Head of caudate nucleus (tissue), 42 donors: ENCODE measurements around the gene KRT71.
"Not testable (repeated sequence)": the region's sequence is repeated elsewhere in the genome, so short reads cannot be mapped to it uniquely, and the experiment has no call there.

Source experiments
- DNase-seq, 42 donors: peaks; one replicate each; pipeline versions ENCODE4 v3.0.0 to v3.0.0-alpha.2; 2020 to 2021; ENCODE audit warnings: mixed read lengths in 7 of 42
- intact Hi-C: fragments of 100-400 bp; cut with DNase I; formaldehyde crosslinking; loops from one replicate; pipeline ENCODE4 v1.15.0; 2022

The KRT71 gene

DNA sequence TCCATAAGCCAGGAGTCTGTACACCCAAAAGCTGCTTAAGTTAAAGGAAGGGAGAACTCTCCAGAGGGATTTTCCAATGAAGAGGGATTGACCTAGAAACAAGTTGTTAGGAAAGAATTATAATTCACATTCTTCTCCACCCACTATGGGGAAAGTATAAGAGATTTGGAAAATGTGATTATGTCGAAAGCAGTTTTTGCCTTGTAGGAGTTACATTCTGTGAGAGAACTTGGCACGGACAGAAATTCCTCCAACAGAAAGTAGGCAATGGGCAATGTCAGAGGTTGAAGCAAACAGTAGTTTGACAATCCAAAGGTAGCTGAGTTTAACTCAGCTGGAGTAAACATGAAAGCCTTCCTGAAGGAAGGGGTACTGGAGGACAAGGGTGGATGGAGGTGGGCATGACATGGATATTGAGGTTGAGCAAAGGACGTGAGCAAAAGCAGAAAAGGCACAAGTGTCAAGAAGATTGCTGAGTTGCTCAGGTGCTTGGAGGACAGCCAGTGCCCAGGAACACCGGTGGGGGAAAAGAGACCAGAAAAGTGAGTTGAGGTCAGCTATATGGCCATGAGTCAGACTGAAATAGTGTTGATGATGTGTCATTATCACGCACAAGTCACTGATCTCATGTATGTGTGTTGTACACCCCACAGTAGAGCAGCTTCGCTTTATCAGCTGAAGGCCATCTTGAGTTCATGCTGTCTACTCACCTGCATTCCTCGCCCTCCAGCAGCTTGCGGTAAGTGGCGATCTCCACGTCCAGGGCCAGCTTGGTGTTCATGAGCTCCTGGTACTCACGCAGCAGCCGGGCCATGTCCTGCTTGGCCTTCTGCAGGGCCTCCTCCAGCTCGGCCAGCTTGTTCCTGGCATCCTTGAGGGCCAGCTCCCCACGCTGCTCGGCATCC is 36.8 kb downstream of the KRT71 start:
- DNase-seq = peak in 5 of 42 donors; percentile 0 to 38 (median 25)
- intact Hi-C loops = no loop called here

DNA sequence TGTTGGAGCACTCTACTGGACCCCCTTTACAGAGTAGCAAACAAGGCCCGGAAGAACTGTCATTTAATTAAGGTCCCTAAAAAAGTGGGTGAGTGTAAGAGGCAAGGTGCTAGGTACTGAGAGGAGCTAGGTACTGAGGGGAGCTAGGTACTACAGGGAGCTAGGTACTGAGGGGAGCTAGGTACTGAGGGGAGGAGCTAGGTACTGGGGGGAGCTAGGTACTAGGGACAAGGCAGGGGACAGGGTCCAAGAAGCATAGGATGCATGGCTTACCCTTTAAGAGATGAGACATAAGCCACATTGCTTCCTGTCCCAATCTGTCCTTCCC is 37.7 kb downstream of the KRT71 start:
- intact Hi-C loops = no loop called here
- no peak for DNase-seq

DNA sequence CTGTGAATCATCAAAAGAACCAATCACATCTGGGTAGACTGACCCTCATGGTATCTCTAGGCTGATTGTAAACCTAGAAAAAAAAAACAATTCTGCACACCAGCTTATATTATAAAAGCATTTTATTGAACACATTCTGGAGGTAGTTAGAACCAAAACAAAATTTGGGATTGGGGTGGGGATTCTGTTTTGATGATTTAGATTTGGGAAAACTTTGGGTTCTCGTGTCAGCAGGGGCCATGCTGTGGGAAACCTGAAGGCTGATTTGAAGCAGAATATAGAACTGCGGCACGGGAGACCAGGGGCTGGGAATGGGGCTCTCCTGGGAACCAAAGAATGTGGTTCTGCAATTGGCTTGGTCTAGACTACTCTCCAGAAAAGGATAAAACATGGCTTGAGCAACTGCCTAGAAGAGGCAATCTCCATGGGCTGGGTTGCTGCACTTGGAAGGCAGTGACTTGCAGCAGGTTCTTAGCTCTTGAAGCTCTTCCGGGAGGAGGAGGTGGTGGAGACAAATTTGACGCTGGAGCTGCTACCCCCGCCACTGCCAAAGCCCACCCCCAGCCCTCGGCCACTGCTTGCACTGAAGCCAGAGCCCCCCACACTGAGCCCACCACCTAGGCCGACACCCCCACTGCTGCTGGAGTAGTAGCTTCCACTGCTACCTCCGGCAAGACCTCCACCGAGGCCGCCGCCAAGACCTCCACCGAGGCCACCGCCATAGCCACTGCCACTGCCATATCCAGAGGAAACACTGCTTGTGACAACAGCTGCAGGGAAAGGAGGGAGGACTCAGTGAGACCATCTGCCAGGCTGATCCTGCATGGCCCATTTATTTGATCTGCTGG is 38.2 kb downstream of the KRT71 start:
- intact Hi-C loops = no loop called here
- peak in 3 of 42 donors; percentile 22 to 30 (median 27) for DNase-seq

DNA sequence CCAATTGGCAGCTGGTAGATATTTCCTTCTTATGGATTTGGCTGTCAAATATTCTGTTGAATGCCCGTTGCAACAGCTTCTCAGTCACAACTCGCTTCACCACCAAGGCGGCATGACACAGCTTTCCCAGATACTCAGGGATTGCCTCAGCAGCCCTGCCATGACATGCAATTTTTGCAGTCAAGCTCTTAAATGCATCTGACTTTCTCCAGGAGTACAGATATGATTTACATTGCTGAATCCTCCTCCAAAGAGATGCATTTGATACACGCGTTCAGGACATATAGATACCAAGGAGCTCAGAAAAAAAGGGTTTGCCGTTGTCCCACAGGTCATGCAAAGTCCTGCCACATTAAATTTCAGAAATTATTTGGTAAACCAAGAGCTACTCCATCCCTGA is 39.2 kb downstream of the KRT71 start:
- DNase-seq = no peak
- intact Hi-C loops = no loop called here

DNA sequence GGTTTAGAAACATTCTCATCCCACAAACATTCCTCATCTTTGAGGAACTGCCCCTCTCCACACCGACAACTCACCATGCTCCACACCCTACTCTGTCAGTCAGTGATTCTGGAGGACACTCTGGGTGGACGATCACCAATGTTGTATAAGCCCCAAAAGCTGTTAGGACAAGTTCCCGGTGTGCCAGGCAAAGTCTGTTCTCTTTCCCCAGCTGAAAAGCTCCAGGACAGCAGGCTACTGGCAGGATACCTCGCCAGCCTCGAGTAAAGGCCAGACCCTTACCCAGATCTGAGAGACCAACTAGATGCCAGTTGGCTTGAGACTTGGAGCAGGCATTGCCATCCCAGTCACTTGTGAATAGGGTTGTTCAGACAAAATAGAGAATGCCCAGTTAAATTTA is 44.7 kb downstream of the KRT71 start:
- intact Hi-C loops = no loop called here
- peak in 1 of 42 donors; percentile 27 for DNase-seq

DNA sequence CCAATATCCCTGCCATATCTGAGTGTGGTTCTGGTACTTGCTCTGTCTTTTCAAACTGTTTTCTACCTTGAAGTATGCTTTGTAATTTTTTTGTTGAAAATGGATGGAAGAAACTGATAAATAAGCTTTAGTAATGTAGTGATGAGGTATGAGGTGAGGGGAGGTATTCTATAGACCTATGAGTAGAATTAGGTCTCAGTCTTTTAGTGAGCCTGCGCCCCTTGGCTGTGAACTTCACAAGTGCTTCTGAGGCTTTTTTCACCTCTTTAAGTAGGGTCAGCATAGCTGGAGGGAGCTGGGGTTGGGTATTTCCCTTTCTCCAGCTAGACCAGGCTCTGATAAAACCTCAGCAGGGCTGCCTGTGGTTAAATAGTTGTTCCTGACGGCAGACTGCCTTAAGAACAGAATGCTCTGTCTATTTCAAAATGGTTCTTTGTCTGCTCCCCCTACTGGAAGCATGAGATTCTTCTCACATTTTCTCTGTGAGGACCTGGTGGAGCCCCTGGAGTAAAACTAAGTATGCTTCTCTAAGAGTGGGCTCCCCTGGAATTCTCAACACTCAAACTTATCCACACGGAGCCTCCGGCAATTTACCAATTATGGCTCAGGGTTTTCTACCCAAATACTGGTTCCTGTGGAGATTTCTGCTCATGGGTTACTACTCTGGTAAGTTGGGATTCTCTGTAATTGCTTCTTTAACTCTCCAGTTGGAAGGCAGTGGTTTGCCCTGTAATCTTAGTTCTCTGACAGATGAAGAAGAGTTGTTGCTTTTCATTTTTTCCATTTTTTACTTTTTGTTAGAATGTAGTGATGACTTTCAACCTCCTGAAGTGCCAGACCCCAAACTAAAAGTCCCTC is 45.9 kb downstream of the KRT71 start:
- intact Hi-C loops = no loop called here
- DNase-seq = peak in 1 of 42 donors; percentile 27

DNA sequence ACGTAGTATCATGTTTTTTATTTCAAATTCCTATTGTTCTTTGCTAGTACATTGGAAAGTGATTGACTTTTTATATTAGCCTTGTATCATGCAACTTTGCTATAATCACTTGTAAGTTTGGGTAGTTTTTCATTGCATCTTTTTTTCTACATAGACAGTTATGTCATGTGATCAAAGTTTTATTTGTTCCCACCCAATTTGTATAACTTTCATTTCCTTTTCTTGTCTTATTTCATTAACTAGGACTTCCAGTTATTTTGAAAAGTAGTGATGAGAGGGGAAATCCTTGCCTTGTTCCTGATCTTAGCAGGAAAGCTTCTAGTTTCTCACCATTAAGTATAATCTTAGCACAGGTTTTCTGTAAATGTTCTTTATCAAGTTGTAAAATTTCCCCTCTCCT is 50.1 kb downstream of the KRT71 start:
- no peak for DNase-seq
- intact Hi-C loops = no loop called here

DNA sequence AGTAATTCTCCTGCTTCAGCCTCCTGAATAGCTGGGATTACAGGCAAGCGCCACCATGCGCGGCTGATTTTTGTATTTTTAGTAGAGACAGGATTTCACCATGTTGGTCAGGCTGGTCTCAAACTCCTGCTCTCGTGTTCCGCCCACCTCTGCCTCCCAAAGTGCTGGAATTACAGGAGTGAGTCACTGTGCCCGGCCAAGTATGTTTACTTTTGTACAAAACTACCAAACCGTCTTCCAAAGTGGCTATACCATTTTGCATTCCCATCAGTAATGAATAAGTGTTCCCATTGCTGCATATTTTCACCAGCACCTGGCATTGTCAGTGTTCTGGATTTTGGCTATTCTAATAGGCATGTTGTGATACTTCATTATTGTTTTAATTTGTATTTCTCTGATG is 51.5 kb downstream of the KRT71 start:
- DNase-seq = no peak
- intact Hi-C loops = no loop called here

DNA sequence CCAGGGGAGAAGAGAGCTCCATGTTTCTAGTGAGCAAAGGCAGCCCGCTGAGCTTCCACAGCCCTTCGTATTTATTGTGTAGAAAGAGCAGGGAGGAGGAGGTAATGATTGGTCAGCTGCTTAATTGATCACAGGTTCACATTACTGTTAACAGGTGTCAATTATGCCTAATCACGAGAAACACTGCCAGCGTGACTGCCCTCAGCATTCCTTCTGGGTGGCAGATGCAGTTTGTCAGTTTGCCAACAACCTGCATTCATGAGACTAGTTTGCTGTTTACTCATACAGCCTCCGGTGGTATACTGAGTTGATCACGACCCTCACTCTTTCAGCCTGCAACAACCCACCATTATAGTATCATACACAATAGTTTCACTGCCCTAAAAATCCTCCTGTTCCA is 52.4 kb downstream of the KRT71 start:
- intact Hi-C loops = not testable (repeated sequence)

DNA sequence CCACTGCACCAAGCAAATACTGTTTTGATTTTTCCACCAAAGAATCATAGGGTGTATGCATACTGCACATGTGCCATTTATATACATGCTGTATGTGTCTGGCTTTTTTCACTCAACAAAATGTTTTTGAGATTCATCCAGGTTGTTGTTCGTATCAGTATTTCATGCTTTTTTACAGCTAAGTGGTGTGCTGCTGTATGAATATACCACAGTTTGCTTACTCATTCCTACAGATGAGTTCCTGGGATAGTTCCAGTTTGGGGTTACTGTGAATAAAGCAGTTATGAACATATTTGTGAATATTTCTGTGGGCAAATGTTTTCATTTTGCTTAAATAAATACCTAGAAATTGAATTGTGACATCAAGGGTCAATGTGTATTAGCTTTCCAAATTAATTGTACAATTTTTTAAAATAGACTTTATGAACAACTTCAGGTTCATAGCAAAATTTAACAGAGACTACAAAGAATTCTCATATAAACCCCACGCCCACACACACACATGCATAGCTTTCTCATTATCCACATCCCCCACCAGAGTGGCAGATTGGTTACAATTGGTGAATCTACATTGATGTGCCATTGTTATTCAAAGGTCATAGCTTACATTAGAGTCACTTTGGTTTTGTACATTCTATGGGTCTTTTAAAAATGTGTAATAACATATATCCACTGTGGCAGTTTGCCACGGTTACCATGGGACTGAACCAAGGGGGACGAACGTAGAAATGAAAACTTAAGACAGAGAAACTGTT is 53.0 kb downstream of the KRT71 start:
- intact Hi-C loops = no loop called here
- DNase-seq = no peak

More for the DNA sequence above, 52.4 kb downstream of the KRT71 start:
- DNase-seq = not testable (repeated sequence)

DNA sequence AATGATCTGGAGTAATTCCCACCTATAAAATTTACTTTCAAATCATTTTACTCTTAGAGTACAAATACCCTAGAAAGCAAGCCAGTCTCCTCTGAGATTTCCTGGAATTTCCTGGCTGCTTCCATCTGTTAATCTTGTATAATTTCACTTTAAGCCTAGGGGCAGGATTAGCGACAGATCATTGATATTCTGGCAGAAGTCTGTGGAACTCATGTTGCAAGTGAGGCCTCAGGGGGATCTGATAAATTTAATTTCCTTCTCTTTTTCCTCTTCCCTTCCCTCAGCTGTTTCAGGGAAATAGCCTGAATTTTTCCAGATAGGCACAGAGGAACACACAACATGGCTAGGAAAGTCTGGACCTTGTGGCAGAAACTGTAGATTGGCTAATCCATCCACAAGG is 54.0 kb downstream of the KRT71 start:
- DNase-seq = no peak
- intact Hi-C loops = no loop called here

DNA sequence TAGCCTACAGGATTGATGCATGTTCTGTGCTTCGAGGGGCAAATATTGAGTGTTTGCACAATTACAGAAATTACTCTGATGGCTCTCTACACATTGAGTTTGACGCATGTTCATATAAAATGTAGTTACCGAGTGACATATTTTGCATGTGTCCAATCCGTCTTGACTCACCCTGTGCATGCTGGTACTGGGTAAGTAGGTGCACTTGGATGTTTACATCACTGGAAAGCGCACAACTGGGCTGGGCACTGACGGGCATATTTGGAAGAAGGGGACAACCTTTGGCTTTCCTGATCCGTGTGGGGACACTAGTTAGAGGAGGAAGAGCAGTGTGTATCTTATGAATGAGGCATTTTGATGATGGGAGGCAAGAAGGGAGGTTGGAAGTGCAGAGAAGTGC is 55.0 kb downstream of the KRT71 start:
- no peak for DNase-seq
- intact Hi-C loops = no loop called here

DNA sequence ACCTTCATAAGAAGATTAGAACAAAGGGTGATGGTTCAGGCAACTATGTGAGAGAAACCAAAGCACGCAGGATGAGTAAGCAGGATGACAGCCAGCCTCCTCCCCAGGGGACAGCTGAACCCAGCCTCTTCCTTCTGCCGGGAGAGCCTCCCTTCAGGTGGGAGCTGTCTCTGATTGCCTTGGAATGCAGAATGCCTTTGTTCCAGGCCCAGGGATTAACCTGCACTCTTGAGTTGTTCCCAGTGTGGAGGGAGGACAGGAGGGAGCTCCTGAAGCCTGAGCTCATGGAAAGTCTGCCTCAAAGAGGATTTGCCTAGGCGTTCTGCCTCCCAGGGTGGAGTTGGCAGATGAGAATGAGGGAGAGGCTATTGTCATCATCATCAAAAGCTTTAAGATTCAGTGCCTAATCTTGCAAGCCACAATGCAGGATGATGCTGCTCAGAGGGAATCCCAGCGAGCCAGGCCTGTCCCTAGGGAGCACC is 56.3 kb downstream of the KRT71 start:
- intact Hi-C loops = no loop called here
- peak in 2 of 42 donors; percentile 10 to 27 for DNase-seq

DNA sequence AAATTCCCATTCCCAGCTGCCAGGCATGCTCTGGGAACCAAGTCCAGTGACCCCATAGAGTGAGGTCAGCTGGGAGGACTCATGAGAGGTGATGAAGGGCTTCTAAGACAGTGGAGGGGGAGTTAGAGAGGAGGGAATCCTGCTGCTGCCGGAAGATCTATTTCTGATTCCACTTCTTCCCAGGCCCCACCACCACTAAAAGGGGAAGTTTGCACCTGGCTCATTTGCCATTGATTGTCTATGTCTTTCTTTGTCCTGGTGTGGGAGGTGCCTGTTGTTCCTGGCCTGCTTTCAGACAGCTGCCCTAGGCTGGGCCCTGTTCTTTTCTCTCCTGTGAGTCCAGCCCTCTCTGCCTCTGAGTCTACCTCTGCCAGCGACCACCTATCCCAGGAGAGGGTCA is 56.9 kb downstream of the KRT71 start:
- intact Hi-C loops = no loop called here
- DNase-seq = no peak

DNA sequence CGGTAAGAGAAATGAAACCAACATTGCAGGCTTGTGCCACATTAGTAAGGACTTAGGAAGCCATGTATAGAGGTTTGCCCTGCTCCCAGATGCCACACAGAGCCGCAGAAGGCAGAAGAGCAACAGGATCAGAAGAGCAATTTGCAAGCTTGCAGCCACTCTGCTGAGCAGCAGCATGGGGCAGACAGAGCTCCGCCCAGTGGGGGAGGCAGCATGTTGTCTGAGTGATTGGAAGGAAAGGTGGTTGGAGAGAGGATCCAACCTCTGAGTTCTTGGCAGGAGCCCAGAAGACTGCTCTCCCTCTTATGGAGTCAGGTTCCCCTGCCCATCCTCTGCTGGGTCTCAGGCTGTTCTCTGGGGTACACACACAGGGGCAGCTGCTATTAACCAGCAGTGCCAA is 57.6 kb downstream of the KRT71 start:
- peak in 37 of 42 donors; percentile 23 to 86 (median 50) for DNase-seq
- intact Hi-C loops = no loop called here

DNA sequence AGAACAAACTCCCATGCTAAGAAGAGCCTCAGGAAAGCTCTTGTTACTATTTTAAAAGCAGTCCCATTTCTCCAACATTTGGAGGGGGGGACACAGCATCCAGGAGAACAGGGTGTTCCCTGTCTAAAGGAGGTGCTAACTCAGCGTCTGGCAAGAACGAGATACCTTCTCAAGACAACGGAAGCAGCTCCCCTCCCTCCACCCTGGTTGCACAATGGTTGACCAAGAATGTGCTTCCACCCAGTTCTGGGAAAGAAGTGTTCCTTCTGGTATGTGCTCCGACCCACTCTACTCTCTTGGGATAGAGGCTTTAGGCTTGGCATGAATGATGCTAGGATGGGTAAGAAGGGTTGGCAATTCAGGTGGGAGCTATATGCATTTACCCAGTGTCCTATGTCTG is 58.4 kb downstream of the KRT71 start:
- intact Hi-C loops = no loop called here
- peak in 1 of 42 donors; percentile 45 for DNase-seq

DNA sequence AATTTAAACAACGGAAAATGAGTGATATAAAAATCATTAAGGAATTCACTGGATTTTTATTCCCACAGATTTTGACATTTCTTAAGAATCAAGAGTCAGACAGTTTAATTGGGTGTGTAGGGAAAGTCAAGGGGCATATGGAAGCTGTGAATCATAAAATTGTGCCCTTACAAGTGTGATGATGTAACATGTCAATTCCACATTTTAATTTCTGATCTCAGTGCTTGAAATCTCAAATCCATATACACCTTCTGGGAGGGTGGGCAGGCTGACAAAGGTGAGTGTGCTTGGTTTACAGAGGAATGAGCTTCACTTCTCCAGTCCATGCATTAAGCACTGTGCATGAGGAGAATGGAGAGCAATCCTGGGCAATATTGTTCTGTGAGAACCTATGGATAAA is 58.8 kb downstream of the KRT71 start:
- intact Hi-C loops = no loop called here
- no peak for DNase-seq
